Kidney epithelial cell (primary cell): Measurements from ENCODE around the gene FSCN2. TPM values are rescaled to one million over a fixed set of nuclear protein-coding genes. Genes with fewer than 3 reads are reported as not detected.

Source experiments
- DNase-seq: peaks from one replicate; pipeline ENCODE4 v3.0.0-alpha.2; 2010; ENCODE audit warnings: low read depth
- H3K27me3 ChIP-seq: 2 replicates; pipeline ENCODE4 v1.6.0; 2011; ENCODE audit warnings: low read length; ENCODE audit not compliant: control insufficient read depth, insufficient read depth
- H3K36me3 ChIP-seq: 2 replicates; pipeline ENCODE4 v1.5.1; 2011; ENCODE audit warnings: low read length; ENCODE audit not compliant: control insufficient read depth, insufficient read depth
- H3K4me3 ChIP-seq: 2 replicates; pipeline ENCODE4 v1.5.1; 2011; ENCODE audit warnings: low read depth, mild to moderate bottlenecking, control low read depth, low read length
- total RNA-seq: library from RNA; depleted of rRNA; stranded (reverse); fragments of >200 nt; gene quantifications from 2 replicates; pipeline ENCODE4 v1.2.3, GENCODE V29; 2015
- TF ChIP-seq, protein P1 (sequence below): IDR thresholded peaks from 2 replicates; pipeline ENCODE4 v1.5.1; 2011; ENCODE audit warnings: mild to moderate bottlenecking, moderate library complexity, low read length, control low read depth, inconsistent platforms; ENCODE audit not compliant: insufficient read depth, poor library complexity, severe bottlenecking

The FSCN2 gene
- total RNA-seq, 1 donor from 2014 or later: 0.29 TPM

DNA sequence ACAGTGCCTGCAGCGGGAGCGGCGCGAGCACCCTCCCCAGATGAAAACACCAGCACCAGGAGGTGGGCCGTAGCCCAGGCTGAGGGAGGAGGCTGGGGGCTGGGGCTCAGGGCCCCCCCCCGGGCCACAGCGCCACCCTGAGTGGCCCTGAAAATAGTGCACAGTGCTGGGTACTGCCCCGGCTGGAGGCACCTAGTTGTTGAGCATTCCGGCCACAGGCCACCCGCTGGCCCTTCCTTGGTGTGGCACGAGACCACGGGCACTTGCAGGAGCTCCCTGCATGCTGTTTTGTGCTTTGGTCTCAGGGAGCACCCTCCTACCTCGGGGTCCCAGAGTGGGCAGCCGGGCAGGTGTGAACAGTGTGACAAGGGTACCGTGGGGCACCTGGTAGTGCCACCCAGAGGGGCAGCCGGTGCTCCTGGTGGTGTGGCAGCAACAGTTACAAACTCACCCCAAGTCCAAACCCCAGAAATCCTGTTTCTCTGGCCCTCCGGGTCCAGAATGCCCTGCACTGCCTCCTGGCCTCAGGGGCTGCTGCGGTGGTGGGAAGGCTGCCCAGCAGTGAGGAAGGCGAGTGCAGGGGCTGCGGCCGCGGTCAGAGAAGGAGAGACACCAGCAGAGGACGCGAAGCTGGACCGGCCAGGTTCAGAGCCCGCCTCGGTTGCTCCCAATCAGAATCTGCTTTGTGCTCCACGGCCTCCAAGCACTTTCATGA, 11.9 kb downstream of the FSCN2 start:
- TF ChIP-seq, protein P1, sequence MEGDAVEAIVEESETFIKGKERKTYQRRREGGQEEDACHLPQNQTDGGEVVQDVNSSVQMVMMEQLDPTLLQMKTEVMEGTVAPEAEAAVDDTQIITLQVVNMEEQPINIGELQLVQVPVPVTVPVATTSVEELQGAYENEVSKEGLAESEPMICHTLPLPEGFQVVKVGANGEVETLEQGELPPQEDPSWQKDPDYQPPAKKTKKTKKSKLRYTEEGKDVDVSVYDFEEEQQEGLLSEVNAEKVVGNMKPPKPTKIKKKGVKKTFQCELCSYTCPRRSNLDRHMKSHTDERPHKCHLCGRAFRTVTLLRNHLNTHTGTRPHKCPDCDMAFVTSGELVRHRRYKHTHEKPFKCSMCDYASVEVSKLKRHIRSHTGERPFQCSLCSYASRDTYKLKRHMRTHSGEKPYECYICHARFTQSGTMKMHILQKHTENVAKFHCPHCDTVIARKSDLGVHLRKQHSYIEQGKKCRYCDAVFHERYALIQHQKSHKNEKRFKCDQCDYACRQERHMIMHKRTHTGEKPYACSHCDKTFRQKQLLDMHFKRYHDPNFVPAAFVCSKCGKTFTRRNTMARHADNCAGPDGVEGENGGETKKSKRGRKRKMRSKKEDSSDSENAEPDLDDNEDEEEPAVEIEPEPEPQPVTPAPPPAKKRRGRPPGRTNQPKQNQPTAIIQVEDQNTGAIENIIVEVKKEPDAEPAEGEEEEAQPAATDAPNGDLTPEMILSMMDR: no peak
- no peak overlapping the region for H3K4me3 ChIP-seq
- no peak for DNase-seq
- peaks cover 1% of the 10 kb centered on the region for H3K36me3 ChIP-seq
- peaks cover 19% of the 10 kb centered on the region for H3K27me3 ChIP-seq

- DNase-seq: no peak
- H3K36me3 ChIP-seq: peaks cover 1% of the 10 kb centered on the region
- TF ChIP-seq, protein P1: no peak
- H3K27me3 ChIP-seq: peaks cover 19% of the 10 kb centered on the region
- no peak overlapping the region for H3K4me3 ChIP-seq
Observed at GRCh38 chr17:81540676-81541027, 12.5 kb downstream of the FSCN2 start.

- Histone ChIP-seq H3K36me3 (peaks cover 1% of the 10 kb centered on the region), H3K27me3 (peaks cover 14% of the 10 kb centered on the region), H3K4me3 (no peak overlapping the region)
- DNase-seq: no peak
- TF ChIP-seq, protein P1: no peak
Observed at GRCh38 chr17:81541123-81541522, 12.9 kb downstream of the FSCN2 start.

- H3K36me3 ChIP-seq: peaks cover 1% of the 10 kb centered on the region
- TF ChIP-seq, protein P1: no peak
- no peak for DNase-seq
- no peaks in the 10 kb centered on the region for H3K27me3 ChIP-seq
- H3K4me3 ChIP-seq: no peak overlapping the region
Observed at GRCh38 chr17:81542431-81543338, 14.5 kb downstream of the FSCN2 start.

- TF ChIP-seq, protein P1: no peak
Observed at GRCh38 chr17:81543339-81543675, 15.1 kb downstream of the FSCN2 start.

GRCh38 chr17:81543756-81544155, 15.6 kb downstream of the FSCN2 start:
- H3K36me3 ChIP-seq: peaks cover 1% of the 10 kb centered on the region
- TF ChIP-seq, protein P1: no peak
- H3K4me3 ChIP-seq: no peak overlapping the region
- H3K27me3 ChIP-seq: no peaks in the 10 kb centered on the region
- no peak for DNase-seq

More at GRCh38 chr17:81543339-81543675, 15.1 kb downstream of the FSCN2 start:
- DNase-seq: no peak
- no peaks in the 10 kb centered on the region for H3K27me3 ChIP-seq
- H3K4me3 ChIP-seq: no peak overlapping the region
- peaks cover 1% of the 10 kb centered on the region for H3K36me3 ChIP-seq
